B cell (primary cell): ENCODE data around the gene LBX2.

ENCODE experiments used
- CTCF ChIP-seq: fragments of 200-600 bp; IDR thresholded peaks from one replicate; pipeline ENCODE4 v1.8.0; 2022; ENCODE audit warnings: antibody characterized with exemption, mild to moderate bottlenecking
- EZH2 ChIP-seq: IDR thresholded peaks from 2 replicates; pipeline ENCODE4 v1.6.1; 2012; ENCODE audit warnings: borderline replicate concordance, low read depth, mild to moderate bottlenecking, moderate library complexity, low read length; ENCODE audit not compliant: insufficient read depth, poor library complexity, severe bottlenecking

DNA sequence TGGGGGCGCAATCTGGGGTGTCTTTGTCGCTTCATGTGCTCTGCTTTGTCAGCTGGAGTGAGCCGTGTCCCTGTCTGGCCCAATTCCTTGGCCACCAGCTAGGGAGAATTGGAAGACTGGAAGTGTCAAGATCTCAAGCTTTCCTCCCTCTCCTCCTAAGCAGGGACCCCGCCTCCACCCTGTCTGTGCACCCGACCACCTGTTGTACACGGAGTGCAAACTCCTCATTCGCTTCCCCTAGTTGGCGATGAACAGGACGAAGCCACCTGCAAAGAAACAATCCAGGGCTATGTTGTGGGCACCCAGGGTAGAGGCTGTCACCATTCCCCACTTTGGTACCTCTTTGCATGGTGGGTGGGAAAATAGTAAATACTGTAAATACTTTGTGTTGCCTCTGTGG is 28.3 kb upstream of the LBX2 start:
- TF ChIP-seq EZH2 (no peak), CTCF (no peak)
